Gastrocnemius medialis (tissue), 4 donors: ENCODE results near the gene SRSF9. TPM values are rescaled to one million over a fixed set of nuclear protein-coding genes. Genes with fewer than 3 reads are reported as not detected.

Source experiments
- ATAC-seq, 2 donors: fragments of 150-250 bp; one replicate each; pipeline ENCODE4 v1.9.1; 2016
- DNase-seq, 2 donors: peaks; one replicate each; pipeline ENCODE4 v3.0.0-alpha.2; 2019
- H3K27ac ChIP-seq, 4 donors: fragments of 200-600 bp; sonication (generic); 1 replicate in 1 of 4; 2 replicates in 3 of 4; pipeline ENCODE4 v1.5.1; 2016 to 2018; ENCODE audit warnings: mild to moderate bottlenecking in 2 of 4, moderate library complexity in 1 of 4
- H3K27me3 ChIP-seq, 3 donors: fragments of 200-600 bp; sonication (generic) in 2 of 3; 1 replicate in 1 of 3; 2 replicates in 2 of 3; pipeline versions ENCODE4 v1.5.1 to v1.6.0; 2016 to 2019; ENCODE audit warnings: mild to moderate bottlenecking in 1 of 3, moderate library complexity in 1 of 3
- H3K36me3 ChIP-seq, 2 donors: fragments of 200-600 bp; sonication (generic) in 1 of 2; one replicate each; pipeline ENCODE4 v1.5.1; 2017 to 2018
- H3K4me1 ChIP-seq, 2 donors: fragments of 200-600 bp; sonication (generic) in 1 of 2; one replicate each; pipeline ENCODE4 v1.5.1; 2016 to 2017; ENCODE audit warnings: mild to moderate bottlenecking in 2 of 2
- H3K4me3 ChIP-seq, 4 donors: fragments of 200-600 bp; sonication (generic) in 3 of 4; 1 replicate in 1 of 4; 2 replicates in 3 of 4; pipeline ENCODE4 v1.5.1; 2016 to 2019; ENCODE audit warnings: mild to moderate bottlenecking in 2 of 4
- H3K9me3 ChIP-seq, 3 donors: fragments of 200-600 bp; sonication (generic) in 2 of 3; 1 replicate in 1 of 3; 2 replicates in 2 of 3; pipeline ENCODE4 v1.5.1; 2016 to 2019
- POLR2A ChIP-seq, 2 donors: fragments of 450-650 bp; IDR thresholded peaks; one replicate each; pipeline ENCODE4 v1.6.1; 2017; ENCODE audit warnings: antibody characterized with exemption in 2 of 2, mild to moderate bottlenecking in 2 of 2, moderate library complexity in 2 of 2
- in situ Hi-C, 4 donors: fragments of 200-750 bp; cut with MboI; loops; one replicate each; pipeline versions ENCODE4 v1.15.0 to v1.8.0; 2017; ENCODE audit warnings: low sequenced_read_pairs in 4 of 4
- intact Hi-C: fragments of 100-400 bp; cut with DNase I; formaldehyde crosslinking; loops from one replicate; pipeline ENCODE4 v1.15.1; 2023; ENCODE audit warnings: low total_unique reads
- total RNA-seq, 4 donors: library from RNA; depleted of rRNA; stranded (reverse); fragments of >200 nt; gene quantifications; one replicate each; pipeline versions ENCODE4 v1.1.0 to v1.2.3, GENCODE V29; 2016
- TF ChIP-seq, protein P1 (sequence below), 5 experiments: fragments of 450-650 bp in 3 of 5; fragments of 200-600 bp in 2 of 5; sonication (generic) in 2 of 5; IDR thresholded peaks in 4 of 5; conservative IDR thresholded peaks in 1 of 5; 1 replicate in 4 of 5; 2 replicates in 1 of 5; pipeline ENCODE4 v1.5.1; 2016 to 2019; ENCODE audit warnings: antibody characterized with exemption in 5 of 5, mild to moderate bottlenecking in 3 of 5, moderate library complexity in 3 of 5

Gene SRSF9
- total RNA-seq, 4 donors from 2014 or later: 13.5 to 18.6 (median 16.0) TPM

DNA sequence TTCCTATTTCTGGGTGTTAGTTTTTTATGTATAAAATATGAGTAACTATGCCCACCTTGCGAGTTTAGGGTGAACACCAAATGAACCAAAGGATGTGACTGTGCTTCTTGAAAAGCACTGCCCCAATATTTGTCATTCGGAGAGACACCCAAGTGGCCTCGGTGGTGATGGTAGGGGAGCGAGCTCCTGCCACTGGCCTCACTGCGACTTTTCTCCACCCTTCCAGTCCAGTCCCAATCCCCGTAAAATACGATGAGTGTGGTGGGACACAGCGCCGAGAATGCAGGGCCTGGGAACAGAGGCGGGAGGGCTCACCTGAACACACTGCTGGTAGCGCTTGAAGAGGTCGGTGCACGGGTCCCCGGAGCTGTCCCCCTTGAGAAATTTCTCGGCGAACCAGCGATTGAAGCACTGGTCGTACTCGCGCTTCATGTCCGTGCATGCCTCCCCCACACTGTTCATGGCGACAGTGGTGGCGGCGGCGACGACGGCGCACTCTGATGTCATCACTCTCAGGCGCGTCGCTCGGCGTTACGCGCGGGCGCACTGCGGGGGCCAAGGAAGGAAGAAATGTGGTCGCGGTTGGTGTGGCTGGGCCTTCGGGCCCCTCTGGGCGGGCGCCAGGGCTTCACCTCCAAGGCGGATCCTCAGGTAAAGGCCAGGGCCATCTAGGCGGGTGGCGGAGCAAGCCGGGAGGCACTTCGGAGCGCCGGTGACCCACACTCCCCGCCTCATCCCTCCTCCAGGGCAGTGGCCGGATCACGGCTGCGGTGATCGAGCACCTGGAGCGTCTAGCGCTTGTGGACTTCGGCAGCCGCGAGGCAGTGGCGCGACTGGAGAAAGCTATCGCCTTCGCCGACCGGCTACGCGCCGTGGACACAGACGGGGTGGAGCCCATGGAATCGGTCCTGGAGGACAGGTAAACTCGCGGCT lies 23.4 kb downstream of the SRSF9 start, which contains the start of the genes GATC and TRIAP1:
Gene GATC (plus strand): TSS at position 534 of the 933 bp plus-strand sequence. CDS start 37 bp downstream, at position 571.
Gene TRIAP1 (minus strand): TSS at position 474 of the 933 bp plus-strand sequence. CDS start 12 bp downstream, at position 462.
- DNase-seq: peak; percentile 57 to 75
- intact Hi-C loops: loop anchor here (2.0 to 10.0 kb wide), 2 partner anchors 23 to 199 kb away; partner anchors contain the start of genes CABP1 and SRSF9

GRCh38 chr12:120444676-120445075 lies 24.9 kb downstream of the SRSF9 start:
- Histone ChIP-seq H3K4me3 (no peak overlapping the region), H3K27ac (peak overlapping the region in 1 of 4 donors; percentile 96), H3K36me3 (peaks cover 0 to 46% of the 10 kb centered on the region in 2 donors), H3K4me1 (peaks cover 22 to 23% of the 10 kb centered on the region in 2 donors), H3K27me3 (no peaks in the 10 kb centered on the region), H3K9me3 (no peaks in the 10 kb centered on the region)
- ATAC-seq: no peak
- intact Hi-C loops: loop anchor here (10.0 kb wide), 1 partner anchor 200 kb away; the partner anchor contains the start of gene CABP1
- in situ Hi-C loops: no loop called here
- no peak for TF ChIP-seq POLR2A (IDR thresholded peaks at IDR 0.05)
- TF ChIP-seq, protein P1, sequence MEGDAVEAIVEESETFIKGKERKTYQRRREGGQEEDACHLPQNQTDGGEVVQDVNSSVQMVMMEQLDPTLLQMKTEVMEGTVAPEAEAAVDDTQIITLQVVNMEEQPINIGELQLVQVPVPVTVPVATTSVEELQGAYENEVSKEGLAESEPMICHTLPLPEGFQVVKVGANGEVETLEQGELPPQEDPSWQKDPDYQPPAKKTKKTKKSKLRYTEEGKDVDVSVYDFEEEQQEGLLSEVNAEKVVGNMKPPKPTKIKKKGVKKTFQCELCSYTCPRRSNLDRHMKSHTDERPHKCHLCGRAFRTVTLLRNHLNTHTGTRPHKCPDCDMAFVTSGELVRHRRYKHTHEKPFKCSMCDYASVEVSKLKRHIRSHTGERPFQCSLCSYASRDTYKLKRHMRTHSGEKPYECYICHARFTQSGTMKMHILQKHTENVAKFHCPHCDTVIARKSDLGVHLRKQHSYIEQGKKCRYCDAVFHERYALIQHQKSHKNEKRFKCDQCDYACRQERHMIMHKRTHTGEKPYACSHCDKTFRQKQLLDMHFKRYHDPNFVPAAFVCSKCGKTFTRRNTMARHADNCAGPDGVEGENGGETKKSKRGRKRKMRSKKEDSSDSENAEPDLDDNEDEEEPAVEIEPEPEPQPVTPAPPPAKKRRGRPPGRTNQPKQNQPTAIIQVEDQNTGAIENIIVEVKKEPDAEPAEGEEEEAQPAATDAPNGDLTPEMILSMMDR (IDR thresholded peaks at IDR 0.05 in 4 of 5, conservative IDR thresholded peaks at IDR 0.05 in 1 of 5): no peak
- DNase-seq: no peak

More for the DNA sequence above, 23.4 kb downstream of the SRSF9 start, which contains the start of the genes GATC and TRIAP1:
- Histone ChIP-seq H3K36me3 (peaks cover 0 to 52% of the 10 kb centered on the region in 2 donors), H3K27ac (peak within 1 kb of the TSS; percentile 82 to 96 (median 88)), H3K9me3 (no peaks in the 10 kb centered on the region), H3K4me1 (peaks cover 19 to 20% of the 10 kb centered on the region in 2 donors), H3K4me3 (peak within 1 kb of the TSS; percentile 85 to 96 (median 94)), H3K27me3 (no peaks in the 10 kb centered on the region)
- peak; percentile 50 to 73 for TF ChIP-seq POLR2A (IDR thresholded peaks at IDR 0.05)
- TF ChIP-seq, protein P1 (IDR thresholded peaks at IDR 0.05 in 4 of 5, conservative IDR thresholded peaks at IDR 0.05 in 1 of 5): peak in 1 of 5 experiments; percentile 39
- ATAC-seq: peak; percentile 96 to 97
- in situ Hi-C loops: no loop called here

- ATAC-seq (peak in 1 of 2 donors; percentile 55), DNase-seq (peak; percentile 10 to 46)
- in situ Hi-C loops (loop anchor here in 1 of 4 donors (10.0 kb wide), 1 partner anchor 115 kb away; the partner anchor contains the start of gene PLA2G1B), intact Hi-C loops (loop anchor here (2.0 to 10.0 kb wide), 6 partner anchors 29 to 577 kb away; partner anchors contain the start of genes C12orf43, CABP1, COQ5 and DYNLL1)
- peak overlapping the region in 2 of 4 donors; percentile 2 to 98 for H3K27ac ChIP-seq
- peak overlapping the region in 2 of 4 donors; percentile 87 to 92 for H3K4me3 ChIP-seq
- no peaks in the 10 kb centered on the region for H3K27me3 ChIP-seq
- H3K9me3 ChIP-seq: no peaks in the 10 kb centered on the region
- TF ChIP-seq, protein P1 (IDR thresholded peaks at IDR 0.05 in 4 of 5, conservative IDR thresholded peaks at IDR 0.05 in 1 of 5): peak in 4 of 5 experiments; percentile 21 to 68 (median 50)
- TF ChIP-seq POLR2A (IDR thresholded peaks at IDR 0.05): no peak
- peaks cover 16 to 21% of the 10 kb centered on the region in 2 donors for H3K4me1 ChIP-seq
- peaks cover 0 to 33% of the 10 kb centered on the region in 2 donors for H3K36me3 ChIP-seq
Observed at GRCh38 chr12:120439646-120440247, 29.8 kb downstream of the SRSF9 start.
